Activated naive CD4-positive, alpha-beta T cell treated with anti-CD3 and anti-CD28 coated beads for 36 hours (primary cell): ENCODE data around the gene DIS3L2. TPM values are rescaled to one million over a fixed set of nuclear protein-coding genes. Genes with fewer than 3 reads are reported as not detected.
"Not testable (repeated sequence)": the region's sequence is repeated elsewhere in the genome, so short reads cannot be mapped to it uniquely, and the experiment has no call there.

Experiments
- CTCF ChIA-PET: fragments of 350-600 bp; sonication (Branson Sonifier 250); formaldehyde crosslinking; loops from one replicate; lab custom pipeline; 2021; ENCODE audit warnings: antibody characterized with exemption; lab: Charles Lee
- DNase-seq: peaks from one replicate; pipeline ENCODE4 v3.0.0-alpha.2; 2020
- H3K27ac Mint-ChIP-seq: one replicate; pipeline ENCODE4 v1.8.0; 2021; ENCODE audit warnings: mild to moderate bottlenecking, mixed read lengths
- H3K27me3 Mint-ChIP-seq: one replicate; pipeline ENCODE4 v1.8.0; 2021; ENCODE audit warnings: low read depth, mixed read lengths
- H3K36me3 Mint-ChIP-seq: one replicate; pipeline ENCODE4 v1.8.0; 2021; ENCODE audit warnings: low read depth, mixed read lengths
- H3K4me1 Mint-ChIP-seq: one replicate; pipeline ENCODE4 v1.8.0; 2021; ENCODE audit warnings: low read depth, mixed read lengths
- H3K4me3 Mint-ChIP-seq: one replicate; pipeline ENCODE4 v1.8.0; 2021; ENCODE audit warnings: mild to moderate bottlenecking, moderate library complexity, mixed read lengths
- H3K9me3 Mint-ChIP-seq: one replicate; pipeline ENCODE4 v1.8.0; 2021; ENCODE audit warnings: mixed read lengths
- intact Hi-C: fragments of 100-400 bp; cut with micrococcal nuclease; formaldehyde crosslinking; loops from one replicate; pipeline ENCODE4 v1.15.1; 2023
- total RNA-seq, 2 experiments: library from RNA; stranded (reverse); gene quantifications; one replicate each; pipeline ENCODE4 v1.2.3, GENCODE V29; 2021

Gene DIS3L2
- total RNA-seq, 2 experiments from 2014 or later = 32.4 to 35.3 TPM

DNA sequence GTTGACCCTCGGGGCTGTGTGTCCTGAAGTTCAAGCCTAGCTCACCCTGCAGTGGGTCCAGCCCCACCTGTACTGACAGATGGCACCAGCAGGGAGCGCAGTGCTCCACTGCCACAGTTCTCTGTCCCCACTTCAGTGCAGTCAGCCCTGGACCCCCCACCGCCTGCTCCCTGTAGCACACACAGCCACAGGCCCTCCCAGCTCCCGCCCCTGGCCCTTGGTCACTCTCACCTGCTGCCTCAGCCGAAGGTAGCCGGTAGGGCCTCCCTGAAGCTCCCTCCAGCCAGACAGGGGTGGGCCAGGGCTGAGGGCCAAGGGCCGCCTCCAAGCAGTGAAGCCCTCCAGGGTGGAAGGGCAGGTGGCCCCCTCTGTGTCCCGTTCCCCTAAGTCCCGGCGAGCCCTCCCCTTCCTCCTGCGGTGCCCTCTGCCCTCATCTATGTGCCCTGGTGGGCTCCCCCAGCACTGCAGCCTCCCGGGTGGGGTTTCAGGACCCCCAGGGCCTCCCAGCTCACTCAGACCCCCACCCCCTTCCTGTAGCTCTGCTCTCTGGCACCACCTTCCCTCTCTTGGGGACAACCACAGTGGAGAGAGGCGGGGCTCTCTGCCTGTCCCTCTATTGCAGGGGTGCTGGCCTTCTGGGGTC lies 406.2 kb downstream of the DIS3L2 start:
- DNase-seq = no peak

DNA sequence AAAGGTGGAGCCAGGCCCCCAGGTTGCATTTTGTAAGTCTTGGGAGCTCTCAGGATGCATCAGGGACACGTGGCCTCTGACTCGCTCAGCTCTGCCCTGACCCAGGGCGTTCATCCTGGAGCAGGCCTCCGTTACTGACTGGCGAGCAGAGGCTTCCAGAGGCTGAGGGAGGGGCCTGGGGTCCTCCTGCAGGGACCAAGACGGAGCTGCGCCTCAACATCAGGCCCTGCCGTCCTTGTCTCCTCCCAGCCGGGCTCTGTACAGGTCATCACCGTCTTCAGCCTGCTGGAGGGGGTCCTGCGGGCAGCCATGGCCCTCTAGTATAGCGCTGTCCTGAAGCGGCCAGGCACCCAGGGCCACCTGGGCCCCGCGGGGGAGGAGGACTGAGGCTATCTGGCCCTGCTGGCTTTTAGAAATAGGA lies 406.8 kb downstream of the DIS3L2 start:
- intact Hi-C loops = no loop called here
- Mint-ChIP-seq H3K4me3 (no peak overlapping the region), H3K4me1 (peaks cover 14% of the 10 kb centered on the region), H3K36me3 (no peaks in the 10 kb centered on the region), H3K9me3 (no peaks in the 10 kb centered on the region), H3K27ac (no peak overlapping the region), H3K27me3 (no peaks in the 10 kb centered on the region)
- DNase-seq = no peak
- CTCF ChIA-PET = no interaction called here

More for the DNA sequence above, 406.2 kb downstream of the DIS3L2 start:
- H3K27me3 Mint-ChIP-seq = no peaks in the 10 kb centered on the region
- CTCF ChIA-PET = interaction anchor here (1.4 kb wide), 1 partner anchor 27 kb away, joined by 4 read pairs; no protein-coding TSS in a partner anchor
- no peak overlapping the region for H3K4me3 Mint-ChIP-seq
- peaks cover 17% of the 10 kb centered on the region for H3K4me1 Mint-ChIP-seq
- intact Hi-C loops = no loop called here
- no peak overlapping the region for H3K27ac Mint-ChIP-seq
- H3K9me3 Mint-ChIP-seq = no peaks in the 10 kb centered on the region
- no peaks in the 10 kb centered on the region for H3K36me3 Mint-ChIP-seq

DNA sequence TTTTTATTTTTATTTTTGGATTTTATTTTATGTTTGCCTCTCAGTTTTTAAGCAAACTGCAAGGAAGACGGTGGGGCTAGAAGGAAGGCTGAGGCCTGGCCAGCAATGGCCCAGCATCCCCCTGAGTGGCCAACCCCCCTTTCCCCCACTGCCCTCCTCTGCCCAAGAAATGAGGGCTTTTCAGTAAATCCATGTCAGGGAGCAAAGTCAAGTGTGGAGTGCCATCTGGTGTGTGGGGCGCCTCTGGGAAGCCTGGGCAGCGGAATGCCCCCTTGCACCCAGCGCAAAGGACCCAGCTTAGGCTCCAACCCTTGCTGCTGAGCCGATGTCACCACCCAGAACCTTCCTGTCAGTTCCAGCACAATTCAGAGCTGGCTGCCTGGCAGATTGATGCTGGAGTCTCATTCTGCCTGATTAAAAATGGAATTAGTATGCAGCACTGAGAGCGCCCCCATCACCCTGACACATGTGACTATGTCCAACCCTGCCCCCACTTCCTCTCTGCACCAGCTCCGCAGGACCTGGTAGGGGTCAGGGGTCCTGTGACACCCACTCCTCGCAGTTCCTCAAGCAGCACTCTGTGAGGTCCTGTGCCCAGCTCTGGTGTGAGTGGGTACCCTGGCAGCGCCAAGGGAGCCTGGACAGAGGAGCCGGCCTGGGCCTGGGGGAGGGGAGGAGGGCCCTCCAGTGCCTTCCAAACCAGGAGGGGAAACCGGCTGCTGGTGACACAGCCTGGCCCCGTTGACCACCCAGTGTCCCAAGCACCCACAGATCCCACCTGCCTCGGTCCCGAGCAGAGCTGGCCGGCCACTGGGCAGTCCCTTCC lies 407.8 kb downstream of the DIS3L2 start:
- DNase-seq = no peak
- no peaks in the 10 kb centered on the region for H3K9me3 Mint-ChIP-seq
- no peaks in the 10 kb centered on the region for H3K27me3 Mint-ChIP-seq
- H3K4me1 Mint-ChIP-seq = peaks cover 4% of the 10 kb centered on the region
- intact Hi-C loops = no loop called here
- H3K4me3 Mint-ChIP-seq = no peak overlapping the region
- CTCF ChIA-PET = interaction anchor here (0.7 kb wide), 1 partner anchor 1031 kb away, joined by 3 read pairs; no protein-coding TSS in a partner anchor
- H3K27ac Mint-ChIP-seq = no peak overlapping the region
- H3K36me3 Mint-ChIP-seq = no peaks in the 10 kb centered on the region

DNA sequence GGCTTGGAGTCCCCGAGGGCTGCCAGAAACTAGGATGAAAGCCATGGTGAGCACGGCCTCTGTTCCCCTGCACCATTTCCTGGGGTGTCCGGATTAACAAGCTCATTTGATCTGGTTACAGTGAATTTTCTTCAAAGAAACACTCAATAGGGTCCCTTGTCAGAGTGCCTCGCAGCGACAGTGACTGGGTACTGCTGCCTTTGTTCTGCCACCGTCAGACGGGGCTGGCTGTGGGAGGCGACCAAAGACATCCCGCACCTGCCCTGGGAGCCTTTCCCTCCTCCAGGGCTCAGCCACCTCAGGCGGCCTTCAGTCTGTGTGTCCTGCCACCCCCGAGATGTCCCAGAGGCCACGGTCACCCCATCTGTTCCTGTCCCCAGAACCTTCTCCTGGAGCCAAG lies 408.5 kb downstream of the DIS3L2 start:
- H3K27ac Mint-ChIP-seq, H3K36me3 Mint-ChIP-seq, DNase-seq, H3K27me3 Mint-ChIP-seq, H3K9me3 Mint-ChIP-seq, intact Hi-C loops, H3K4me1 Mint-ChIP-seq, H3K4me3 Mint-ChIP-seq: not testable (repeated sequence)
- CTCF ChIA-PET = interaction anchor here (0.7 kb wide), 1 partner anchor 1032 kb away, joined by 3 read pairs; no protein-coding TSS in a partner anchor

DNA sequence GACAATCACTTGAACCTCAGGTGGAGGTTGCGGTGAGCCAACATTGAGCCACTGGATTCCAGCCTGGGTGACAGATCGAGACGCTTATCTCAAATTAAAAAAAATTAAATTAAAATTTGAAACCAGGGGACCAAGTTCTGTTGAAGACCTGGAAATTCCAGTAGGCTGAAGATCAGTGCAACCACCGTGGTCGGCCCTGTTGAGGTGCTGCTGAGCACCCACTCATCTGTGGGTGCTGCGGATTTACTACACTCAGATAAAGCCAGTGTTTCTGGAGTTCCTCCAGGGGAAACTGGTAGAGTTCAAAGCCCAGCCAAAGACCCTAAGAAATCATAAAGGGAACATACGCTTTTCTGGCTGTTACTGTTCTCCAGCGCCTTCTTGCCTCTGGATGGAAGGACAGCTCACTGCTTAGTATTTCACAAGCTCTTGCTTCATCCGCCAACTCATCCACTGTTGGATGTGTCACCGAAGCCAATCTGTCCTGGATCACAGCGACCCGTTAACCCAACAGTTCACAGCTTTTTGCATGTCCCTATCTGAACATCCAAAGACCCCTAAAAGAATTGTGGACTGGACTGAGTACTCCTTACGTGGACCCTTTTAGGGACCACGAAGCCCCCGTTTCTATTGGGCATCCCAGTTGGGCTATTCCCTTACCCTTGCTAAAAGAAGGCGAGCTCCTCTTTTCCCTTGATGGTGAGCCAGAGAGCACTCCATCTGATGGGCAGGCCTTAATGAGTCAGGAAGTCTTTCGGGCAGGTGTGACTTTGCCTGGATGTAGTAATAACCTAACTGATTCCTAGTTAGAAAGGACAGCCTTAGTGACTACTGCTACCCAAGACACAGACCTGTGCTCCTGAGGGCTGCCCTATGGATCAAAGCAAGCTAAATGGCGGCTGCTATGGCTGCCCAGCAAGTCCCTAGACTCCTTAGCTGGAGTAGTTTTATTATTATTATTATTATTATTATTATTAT lies 411.0 kb downstream of the DIS3L2 start:
- intact Hi-C loops = no loop called here
- DNase-seq = no peak

DNA sequence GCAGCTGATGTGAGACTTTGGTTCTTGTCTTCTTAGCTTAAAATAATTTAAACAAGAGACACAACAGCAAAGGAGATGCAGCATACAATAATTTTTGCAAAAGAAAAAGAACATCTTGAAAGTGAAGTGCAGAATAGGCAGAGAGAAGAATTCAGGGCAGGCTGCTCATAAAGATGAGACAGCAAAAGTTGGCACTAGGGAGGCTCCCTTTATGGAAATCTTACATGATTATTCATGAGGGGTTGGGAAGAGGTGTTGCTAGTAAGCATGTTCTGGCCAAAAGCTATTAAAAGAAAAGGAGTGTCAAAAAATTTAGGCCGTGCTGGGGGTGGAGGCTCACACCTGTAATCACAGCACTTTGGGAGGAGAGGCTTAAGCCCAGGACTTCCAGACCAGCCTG lies 412.8 kb downstream of the DIS3L2 start:
- DNase-seq = no peak
- no peak overlapping the region for H3K4me3 Mint-ChIP-seq
- no peaks in the 10 kb centered on the region for H3K9me3 Mint-ChIP-seq
- H3K27ac Mint-ChIP-seq = no peak overlapping the region
- intact Hi-C loops = no loop called here
- CTCF ChIA-PET = no interaction called here
- H3K4me1 Mint-ChIP-seq = no peaks in the 10 kb centered on the region
- H3K27me3 Mint-ChIP-seq = no peaks in the 10 kb centered on the region
- no peaks in the 10 kb centered on the region for H3K36me3 Mint-ChIP-seq

More for the DNA sequence above, 411.0 kb downstream of the DIS3L2 start:
- no peak overlapping the region for H3K27ac Mint-ChIP-seq
- no peaks in the 10 kb centered on the region for H3K27me3 Mint-ChIP-seq
- no peak overlapping the region for H3K4me3 Mint-ChIP-seq
- no peaks in the 10 kb centered on the region for H3K9me3 Mint-ChIP-seq
- CTCF ChIA-PET = interaction anchor here (0.5 to 1.7 kb wide), 4 partner anchors 9 to 718 kb away, joined by 3 to 5 read pairs (median 4); no protein-coding TSS in a partner anchor
- no peaks in the 10 kb centered on the region for H3K4me1 Mint-ChIP-seq
- H3K36me3 Mint-ChIP-seq = no peaks in the 10 kb centered on the region

DNA sequence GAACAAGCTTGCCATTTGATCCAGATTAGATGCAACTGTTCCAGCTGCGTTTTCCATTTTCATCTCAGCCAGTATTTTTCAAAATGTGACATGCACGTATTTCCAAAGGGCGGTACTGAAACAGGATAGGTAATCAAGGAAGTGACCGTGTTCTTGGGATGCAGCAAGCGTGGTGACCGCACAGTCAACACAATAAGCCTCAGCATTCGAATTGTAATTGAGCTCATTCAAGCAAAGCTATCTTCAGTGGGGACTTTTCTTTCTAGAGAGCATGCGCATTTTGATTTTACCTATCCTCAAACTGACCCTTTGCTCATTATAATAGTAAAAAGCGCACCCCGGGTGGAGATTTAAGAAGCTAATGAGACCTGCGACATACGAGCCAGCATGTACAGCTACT lies 413.7 kb downstream of the DIS3L2 start:
- Mint-ChIP-seq H3K4me1 (no peaks in the 10 kb centered on the region), H3K4me3 (no peak overlapping the region), H3K27me3 (no peaks in the 10 kb centered on the region), H3K27ac (no peak overlapping the region), H3K9me3 (no peaks in the 10 kb centered on the region), H3K36me3 (no peaks in the 10 kb centered on the region)
- no peak for DNase-seq
- intact Hi-C loops = no loop called here
- CTCF ChIA-PET = no interaction called here

DNA sequence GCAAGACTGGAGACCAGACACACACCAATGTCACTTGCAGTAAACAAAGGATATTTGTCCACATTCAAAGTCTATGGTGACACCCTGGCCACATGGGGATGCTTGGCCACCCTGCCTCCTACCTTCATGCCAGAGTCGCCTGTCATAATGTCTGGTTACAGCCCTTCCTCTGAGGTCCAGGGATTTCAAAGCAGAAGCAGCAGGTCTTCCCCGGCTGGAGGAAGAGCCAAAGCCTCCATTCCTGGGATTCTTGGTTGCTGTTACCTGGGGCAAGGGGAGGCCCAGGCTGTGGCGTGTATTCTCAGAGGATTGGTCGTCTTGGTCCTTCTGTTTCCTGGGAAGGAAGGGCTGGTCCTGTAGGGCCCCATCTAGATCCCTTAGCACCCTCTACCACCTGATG lies 414.7 kb downstream of the DIS3L2 start:
- no peaks in the 10 kb centered on the region for H3K4me1 Mint-ChIP-seq
- no peaks in the 10 kb centered on the region for H3K9me3 Mint-ChIP-seq
- intact Hi-C loops = no loop called here
- H3K4me3 Mint-ChIP-seq = no peak overlapping the region
- H3K36me3 Mint-ChIP-seq = no peaks in the 10 kb centered on the region
- no peak for DNase-seq
- no peak overlapping the region for H3K27ac Mint-ChIP-seq
- CTCF ChIA-PET = no interaction called here
- H3K27me3 Mint-ChIP-seq = no peaks in the 10 kb centered on the region

DNA sequence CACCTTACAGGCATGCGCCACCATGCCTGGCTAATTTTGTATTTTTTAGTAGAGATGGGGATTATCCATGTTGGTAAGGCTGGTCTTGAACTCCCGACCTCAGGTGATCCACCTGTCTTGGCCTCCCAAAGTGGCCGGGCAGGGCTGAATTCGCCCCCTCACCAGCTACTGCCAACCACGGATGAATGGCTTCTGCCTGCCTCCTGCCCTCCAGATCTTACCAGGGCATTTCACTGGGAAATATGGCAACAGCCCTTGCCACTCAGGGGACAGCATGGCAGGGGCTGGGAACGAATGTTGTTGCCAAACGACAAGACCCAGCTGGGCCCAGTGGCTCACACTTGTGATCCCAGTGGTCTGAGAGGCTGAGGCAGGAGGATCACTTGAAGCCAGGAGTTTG lies 415.2 kb downstream of the DIS3L2 start:
- intact Hi-C loops = no loop called here
- peaks cover 1% of the 10 kb centered on the region for H3K27me3 Mint-ChIP-seq
- no peak overlapping the region for H3K4me3 Mint-ChIP-seq
- no peak for DNase-seq
- no peaks in the 10 kb centered on the region for H3K36me3 Mint-ChIP-seq
- CTCF ChIA-PET = no interaction called here
- H3K4me1 Mint-ChIP-seq = no peaks in the 10 kb centered on the region
- no peak overlapping the region for H3K27ac Mint-ChIP-seq
- no peaks in the 10 kb centered on the region for H3K9me3 Mint-ChIP-seq

DNA sequence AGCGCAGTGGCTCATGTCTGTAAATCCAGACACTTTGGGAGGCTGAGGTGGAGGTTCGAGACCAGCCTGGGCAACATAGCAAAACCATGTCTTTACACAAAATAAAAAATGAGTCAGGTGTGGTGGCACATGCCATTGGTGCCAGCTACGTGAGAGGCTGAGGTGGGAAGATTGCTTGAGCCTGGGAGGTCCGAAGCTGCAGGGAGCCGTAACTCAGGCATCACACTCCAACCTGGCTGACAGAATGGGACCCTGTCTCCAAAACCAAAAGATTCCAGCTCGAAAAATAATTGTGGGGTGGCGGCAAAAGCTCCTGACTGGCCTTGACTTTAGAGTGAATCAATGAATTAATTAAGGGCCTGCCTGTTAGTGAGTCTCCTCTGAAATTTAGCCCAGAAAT lies 415.8 kb downstream of the DIS3L2 start:
- DNase-seq = no peak
- H3K36me3 Mint-ChIP-seq = no peaks in the 10 kb centered on the region
- H3K27ac Mint-ChIP-seq = no peak overlapping the region
- no peaks in the 10 kb centered on the region for H3K4me1 Mint-ChIP-seq
- H3K9me3 Mint-ChIP-seq = no peaks in the 10 kb centered on the region
- H3K4me3 Mint-ChIP-seq = no peak overlapping the region
- intact Hi-C loops = no loop called here
- CTCF ChIA-PET = interaction anchor here (0.6 kb wide), 1 partner anchor 808 kb away, joined by 3 read pairs; no protein-coding TSS in a partner anchor
- H3K27me3 Mint-ChIP-seq = peaks cover 6% of the 10 kb centered on the region

DNA sequence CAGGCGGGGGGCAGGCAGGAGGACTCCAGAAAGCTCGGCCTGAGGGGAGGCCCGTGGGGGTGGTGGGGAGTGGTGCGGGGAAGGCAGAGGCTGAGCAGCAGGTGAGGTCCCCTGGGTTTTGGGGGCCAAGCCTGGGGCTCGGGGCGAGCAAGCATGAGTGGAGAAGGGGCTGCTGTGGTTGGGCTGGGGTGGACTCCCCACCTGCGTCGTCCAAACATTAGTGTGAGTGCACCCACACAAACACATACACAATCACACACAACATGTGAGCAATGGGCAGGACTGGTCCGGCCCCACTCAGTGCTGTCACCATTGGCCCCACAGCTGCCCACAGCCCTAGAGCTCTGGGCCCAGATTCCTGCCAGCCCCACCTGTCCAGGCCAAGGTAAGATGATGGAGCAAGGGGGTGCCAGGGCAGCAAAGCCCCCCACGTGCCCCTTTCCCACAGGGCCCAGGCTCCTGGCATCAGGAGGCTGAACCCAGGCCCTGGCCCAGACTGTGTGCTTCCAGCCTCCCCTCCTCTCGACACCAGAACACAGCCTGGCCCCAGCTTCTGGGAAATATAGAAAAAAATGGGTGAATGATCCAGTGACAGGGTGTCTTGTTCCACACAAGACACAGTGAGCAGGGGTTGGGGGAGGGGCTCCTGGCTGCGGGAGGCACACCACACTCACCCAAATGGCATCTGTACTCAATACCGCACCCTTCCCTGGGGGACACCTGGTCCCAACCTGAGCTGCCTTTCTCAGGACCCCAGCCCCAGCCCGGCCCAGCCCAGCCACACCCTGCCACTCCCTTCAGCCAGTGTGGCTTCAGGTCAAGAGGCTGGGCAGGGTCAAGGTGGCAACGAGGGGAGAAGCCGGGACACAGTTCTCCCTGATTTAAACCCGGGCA lies 416.6 kb downstream of the DIS3L2 start:
- Mint-ChIP-seq H3K27me3 (peaks cover 8% of the 10 kb centered on the region), H3K27ac (no peak overlapping the region), H3K36me3 (no peaks in the 10 kb centered on the region), H3K4me1 (no peaks in the 10 kb centered on the region), H3K4me3 (no peak overlapping the region), H3K9me3 (no peaks in the 10 kb centered on the region)
- intact Hi-C loops = no loop called here
- DNase-seq = no peak
- CTCF ChIA-PET = interaction anchor here (0.6 kb wide), 1 partner anchor 807 kb away, joined by 3 read pairs; no protein-coding TSS in a partner anchor
